ENCODE measurements around the gene ZNF490.
"Not testable (repeated sequence)": the region's sequence is repeated elsewhere in the genome, so short reads cannot be mapped to it uniquely, and the experiment has no call there.

The ZNF490 gene

GRCh38 chr19:12610540-12611360, at the start of gene ZNF490, which contains the start of gene ZNF791:
ZNF490 (minus strand) TSS chr19:12610813; CDS start chr19:12610680, 133 bp downstream.
ZNF791 (plus strand) TSS chr19:12610920; CDS start chr19:12611080, 160 bp downstream.
- peak; percentile 99 for DNase-seq

- DNase-seq = no peak
These were observed 47.4 kb upstream of the ZNF490 start for GRCh38 chr19:12657966-12658365.

- DNase-seq = no peak
These were observed 46.4 kb upstream of the ZNF490 start for GRCh38 chr19:12656899-12657571.

GRCh38 chr19:12655546-12655945, 44.9 kb upstream of the ZNF490 start:
- DNase-seq = no peak

- no peak for DNase-seq
These were observed 41.6 kb upstream of the ZNF490 start for GRCh38 chr19:12652219-12652618.

- no peak for DNase-seq
These were observed 39.3 kb upstream of the ZNF490 start for GRCh38 chr19:12649941-12650340.

GRCh38 chr19:12648088-12648487, 37.5 kb upstream of the ZNF490 start:
- DNase-seq = no peak

- DNase-seq = no peak
These were observed 37.0 kb upstream of the ZNF490 start for GRCh38 chr19:12647490-12648071.

- no peak for DNase-seq
These were observed 36.4 kb upstream of the ZNF490 start for GRCh38 chr19:12647047-12647446.

- no peak for DNase-seq
These were observed 35.9 kb upstream of the ZNF490 start for GRCh38 chr19:12646551-12646950.

GRCh38 chr19:12643716-12644115, 33.1 kb upstream of the ZNF490 start:
- DNase-seq = not testable (repeated sequence)

- DNase-seq = no peak
These were observed 31.9 kb upstream of the ZNF490 start for GRCh38 chr19:12642506-12642905.

GRCh38 chr19:12641456-12641855, 30.8 kb upstream of the ZNF490 start:
- DNase-seq = no peak

- DNase-seq = peak; percentile 30
These were observed 29.4 kb upstream of the ZNF490 start for GRCh38 chr19:12639901-12640613.

- no peak for DNase-seq
These were observed 28.1 kb upstream of the ZNF490 start for GRCh38 chr19:12638611-12639182.

GRCh38 chr19:12636631-12637030, 26.0 kb upstream of the ZNF490 start:
- no peak for DNase-seq

GRCh38 chr19:12629215-12629614, 18.6 kb upstream of the ZNF490 start:
- no peak for DNase-seq

GRCh38 chr19:12628040-12629022, 17.7 kb upstream of the ZNF490 start:
- DNase-seq = no peak

- no peak for DNase-seq
These were observed 16.3 kb upstream of the ZNF490 start for GRCh38 chr19:12626958-12627357.

GRCh38 chr19:12623361-12624031, 12.9 kb upstream of the ZNF490 start:
- DNase-seq = no peak
